Measurements from ENCODE around the gene OR5AC2. TPM values are rescaled to one million over a fixed set of nuclear protein-coding genes. Genes with fewer than 3 reads are reported as not detected.

Gene OR5AC2
- total and polyA plus RNA-seq, 10 donors: not detected

DNA sequence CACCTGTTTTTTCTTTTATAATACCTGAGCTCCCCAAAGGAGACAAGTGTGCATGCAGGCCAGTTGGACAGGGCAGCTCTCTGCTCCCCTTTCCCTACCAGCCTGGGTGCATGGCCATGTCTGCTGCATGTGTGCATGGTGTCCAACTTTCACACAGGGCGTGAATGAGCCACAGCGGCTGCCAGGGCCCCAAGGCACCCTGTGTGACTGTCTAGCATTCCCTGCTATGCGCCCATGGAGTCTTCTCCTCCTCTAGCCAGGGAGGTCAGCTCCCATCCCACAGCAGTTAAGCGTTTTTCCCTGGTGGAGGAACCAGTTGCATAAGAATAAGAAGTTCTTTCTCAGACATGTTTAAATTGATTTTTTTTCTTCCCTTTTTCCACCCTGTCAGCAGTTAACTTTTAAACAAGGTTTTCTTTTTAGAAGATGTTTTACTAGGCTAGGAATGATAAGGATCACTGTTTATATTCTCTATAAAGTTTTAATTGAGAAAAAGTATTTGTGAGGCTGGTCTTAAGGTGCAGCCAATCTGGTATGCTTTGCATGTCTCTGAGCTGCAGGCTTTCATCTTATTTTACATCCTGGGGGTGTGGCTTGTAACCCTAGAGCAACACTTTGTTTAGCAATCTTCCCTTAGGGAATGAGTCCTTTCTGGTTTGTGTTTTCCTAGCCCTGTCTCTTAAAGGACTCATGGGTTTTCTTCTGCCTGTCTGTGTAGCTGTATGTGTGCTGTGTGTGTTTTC lies 23.0 kb downstream of the OR5AC2 start:
- no peak for DNase-seq
- H3K36me3 ChIP-seq: no peaks in the 10 kb centered on the region
- TF ChIP-seq POLR2A (IDR thresholded peaks at IDR 0.05) (no peak), POLR2AphosphoS5 (IDR thresholded peaks at IDR 0.05) (no peak)
- TF ChIP-seq, protein P1, sequence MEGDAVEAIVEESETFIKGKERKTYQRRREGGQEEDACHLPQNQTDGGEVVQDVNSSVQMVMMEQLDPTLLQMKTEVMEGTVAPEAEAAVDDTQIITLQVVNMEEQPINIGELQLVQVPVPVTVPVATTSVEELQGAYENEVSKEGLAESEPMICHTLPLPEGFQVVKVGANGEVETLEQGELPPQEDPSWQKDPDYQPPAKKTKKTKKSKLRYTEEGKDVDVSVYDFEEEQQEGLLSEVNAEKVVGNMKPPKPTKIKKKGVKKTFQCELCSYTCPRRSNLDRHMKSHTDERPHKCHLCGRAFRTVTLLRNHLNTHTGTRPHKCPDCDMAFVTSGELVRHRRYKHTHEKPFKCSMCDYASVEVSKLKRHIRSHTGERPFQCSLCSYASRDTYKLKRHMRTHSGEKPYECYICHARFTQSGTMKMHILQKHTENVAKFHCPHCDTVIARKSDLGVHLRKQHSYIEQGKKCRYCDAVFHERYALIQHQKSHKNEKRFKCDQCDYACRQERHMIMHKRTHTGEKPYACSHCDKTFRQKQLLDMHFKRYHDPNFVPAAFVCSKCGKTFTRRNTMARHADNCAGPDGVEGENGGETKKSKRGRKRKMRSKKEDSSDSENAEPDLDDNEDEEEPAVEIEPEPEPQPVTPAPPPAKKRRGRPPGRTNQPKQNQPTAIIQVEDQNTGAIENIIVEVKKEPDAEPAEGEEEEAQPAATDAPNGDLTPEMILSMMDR (IDR thresholded peaks at IDR 0.05 in 8 of 11, conservative IDR thresholded peaks at IDR 0.05 in 3 of 11): no peak

DNA sequence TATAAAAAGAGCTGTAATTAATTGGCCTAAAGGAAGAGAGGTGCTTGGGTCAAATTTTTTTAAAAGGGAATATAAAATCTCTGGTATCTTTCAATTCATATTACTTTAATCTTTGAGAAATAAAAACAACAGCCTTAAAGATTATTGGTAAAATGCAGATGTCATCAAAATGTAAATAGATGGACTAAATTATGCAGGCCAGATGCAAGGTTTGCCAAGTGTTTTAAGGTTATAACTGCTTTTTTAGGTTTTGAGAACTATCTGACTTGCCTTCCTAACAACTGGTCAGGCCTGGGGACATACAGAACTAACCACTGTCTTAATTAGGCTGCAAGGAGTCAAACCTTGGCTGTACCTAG lies 23.6 kb downstream of the OR5AC2 start:
- H3K36me3 ChIP-seq: no peaks in the 10 kb centered on the region
- DNase-seq: no peak
- intact Hi-C loops (cut with DNase I; ENCODE audit: low total_unique reads): no loop called here

More for the DNA sequence above, 23.0 kb downstream of the OR5AC2 start:
- no peak overlapping the region for H3K27ac ChIP-seq
- WGBS, 5 donors: 75 to 88% (median 86%) methylated on average over 4 of the region's 4 CpGs
- no peak overlapping the region for H3K4me3 ChIP-seq
- H3K4me1 ChIP-seq: no peaks in the 10 kb centered on the region
- intact Hi-C loops (cut with DNase I; ENCODE audit: low total_unique reads): no loop called here
- H3K27me3 ChIP-seq (replicated peaks in 1 of 7): no peaks in the 10 kb centered on the region
- H3K9me3 ChIP-seq: peaks cover 0 to 52% (median 28%) of the 10 kb centered on the region in 8 donors

DNA sequence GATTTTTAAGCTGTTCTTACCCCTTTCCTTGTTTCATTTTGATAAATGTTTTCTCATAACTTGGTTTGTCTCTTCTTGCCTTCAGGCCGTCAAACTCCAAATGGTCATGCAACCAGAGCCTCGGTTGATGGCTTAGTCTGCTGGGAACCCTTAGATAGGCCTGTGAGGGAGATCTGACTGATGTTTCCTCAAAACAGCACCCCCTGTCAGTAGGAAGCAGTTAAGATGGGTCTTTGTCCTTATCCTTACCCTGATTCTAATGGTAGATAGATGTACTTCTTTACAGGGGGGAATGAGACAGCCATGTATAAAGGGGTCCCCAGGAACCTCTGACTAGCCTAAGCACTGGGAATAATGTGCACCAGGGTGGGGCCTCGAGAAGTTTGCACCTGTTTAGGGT lies 27.3 kb downstream of the OR5AC2 start:
- H3K27ac ChIP-seq: no peak overlapping the region
- intact Hi-C loops (cut with DNase I; ENCODE audit: low total_unique reads): no loop called here
- H3K9me3 ChIP-seq: peaks cover 0 to 49% (median 28%) of the 10 kb centered on the region in 8 donors
- no peaks in the 10 kb centered on the region for H3K36me3 ChIP-seq
- WGBS, 5 donors: 64 to 75% (median 67%) methylated on average over 3 of the region's 3 CpGs
- H3K27me3 ChIP-seq (replicated peaks in 1 of 7): peaks cover 0 to 9% (median 0%) of the 10 kb centered on the region in 7 donors
- TF ChIP-seq, protein P1 (IDR thresholded peaks at IDR 0.05 in 8 of 11, conservative IDR thresholded peaks at IDR 0.05 in 3 of 11): no peak
- TF ChIP-seq POLR2AphosphoS5 (IDR thresholded peaks at IDR 0.05) (no peak), POLR2A (IDR thresholded peaks at IDR 0.05) (no peak)
- H3K4me3 ChIP-seq: no peak overlapping the region
- no peaks in the 10 kb centered on the region for H3K4me1 ChIP-seq
- DNase-seq: no peak

More for the DNA sequence above, 23.6 kb downstream of the OR5AC2 start:
- TF ChIP-seq, protein P1 (IDR thresholded peaks at IDR 0.05 in 8 of 11, conservative IDR thresholded peaks at IDR 0.05 in 3 of 11): no peak
- no peak for TF ChIP-seq POLR2A (IDR thresholded peaks at IDR 0.05)
- no peak for TF ChIP-seq POLR2AphosphoS5 (IDR thresholded peaks at IDR 0.05)
- Histone ChIP-seq H3K4me3 (no peak overlapping the region), H3K4me1 (no peaks in the 10 kb centered on the region), H3K27ac (no peak overlapping the region), H3K9me3 (peaks cover 0 to 52% (median 28%) of the 10 kb centered on the region in 8 donors), H3K27me3 (replicated peaks in 1 of 7) (no peaks in the 10 kb centered on the region)

DNA sequence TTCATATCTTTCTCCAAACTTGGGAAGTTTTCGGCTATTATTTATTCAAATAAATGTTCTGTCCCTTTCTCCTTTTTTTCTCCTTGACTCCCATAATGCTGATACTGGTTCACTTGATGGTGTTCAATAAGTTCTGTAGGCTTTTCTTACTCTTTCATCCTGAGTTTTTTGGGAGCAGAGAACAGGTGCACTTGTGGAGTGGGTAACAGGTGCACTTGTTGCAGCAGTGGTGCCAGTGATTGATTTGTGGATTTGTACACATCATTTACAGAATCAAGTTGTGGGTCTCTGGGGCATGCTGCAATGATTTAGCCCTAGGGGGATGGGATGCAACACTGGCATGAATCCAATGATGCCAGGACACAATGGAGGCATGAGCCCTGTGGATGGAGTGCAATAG lies 28.7 kb downstream of the OR5AC2 start:
- Histone ChIP-seq H3K9me3 (peaks cover 0 to 38% (median 25%) of the 10 kb centered on the region in 8 donors), H3K4me1 (no peaks in the 10 kb centered on the region), H3K4me3 (no peak overlapping the region), H3K27ac (no peak overlapping the region), H3K36me3 (no peaks in the 10 kb centered on the region), H3K27me3 (replicated peaks in 1 of 7) (peaks cover 0 to 9% (median 0%) of the 10 kb centered on the region in 7 donors)
- WGBS, 5 donors: 92 to 100% (median 93%) methylated on average over 1 of the region's 1 CpG
- TF ChIP-seq POLR2AphosphoS5 (IDR thresholded peaks at IDR 0.05) (no peak), POLR2A (IDR thresholded peaks at IDR 0.05) (no peak)
- TF ChIP-seq, protein P1 (IDR thresholded peaks at IDR 0.05 in 8 of 11, conservative IDR thresholded peaks at IDR 0.05 in 3 of 11): no peak
- intact Hi-C loops (cut with DNase I; ENCODE audit: low total_unique reads): no loop called here
- DNase-seq: no peak
